B cell (primary cell): Measurements from ENCODE around the gene GBX1. TPM values are rescaled to one million over a fixed set of nuclear protein-coding genes. Genes with fewer than 3 reads are reported as not detected.

ENCODE experiments used
- ATAC-seq: fragments of 200-7000 bp; cut with Tn5 transposase; one replicate; pipeline ENCODE4 v1.10.0; 2021; ENCODE audit warnings: low read depth, mild to moderate bottlenecking, moderate number of reproducible peaks, moderate library complexity
- CTCF ChIA-PET: fragments of 350-600 bp; sonication (Branson Sonifier 250); formaldehyde crosslinking; loops from one replicate; lab custom pipeline; 2021; ENCODE audit warnings: antibody characterized with exemption, inconsistent platforms; lab: Charles Lee
- POLR2A ChIA-PET: fragments of 350-600 bp; sonication (Branson Sonifier 250); formaldehyde crosslinking; loops from one replicate; lab custom pipeline; 2021; ENCODE audit warnings: antibody characterized with exemption; lab: Charles Lee
- DNase-seq: peaks from one replicate; pipeline ENCODE4 v3.0.0; 2013
- H2AFZ ChIP-seq: 2 replicates; pipeline ENCODE4 v1.6.1; 2012; ENCODE audit warnings: mild to moderate bottlenecking, low read depth, low read length; ENCODE audit not compliant: insufficient read depth, poor library complexity, severe bottlenecking
- H3K27ac ChIP-seq, 2 donors: 1 replicate in 1 of 2; 2 replicates in 1 of 2; pipeline ENCODE4 v1.5.1; 2012 to 2013; ENCODE audit warnings: low read length in 2 of 2, mild to moderate bottlenecking in 2 of 2, moderate library complexity in 1 of 2
- H3K27me3 ChIP-seq, 4 experiments: fragments of 200-600 bp in 1 of 4; sonication (generic) in 1 of 4; replicated peaks in 1 of 4; 1 replicate in 2 of 4; 2 replicates in 2 of 4; pipeline versions ENCODE4 v1.6.1 to v1.7.0; 2013 to 2016; ENCODE audit warnings: low read length in 3 of 4, mild to moderate bottlenecking in 2 of 4, mixed read lengths in 1 of 4, moderate library complexity in 1 of 4; ENCODE audit not compliant: insufficient read depth in 4 of 4, control insufficient read depth in 3 of 4; ENCODE audit errors: control extremely low read depth in 1 of 4
- H3K36me3 ChIP-seq, 2 experiments: replicated peaks in 1 of 2; 1 replicate in 1 of 2; 2 replicates in 1 of 2; pipeline versions ENCODE4 v1.6.1 to v1.7.1; 2013; ENCODE audit warnings: low read length in 1 of 2; ENCODE audit not compliant: insufficient read depth in 2 of 2, control insufficient read depth in 1 of 2; ENCODE audit errors: control extremely low read depth in 1 of 2, extremely low read depth in 1 of 2
- H3K4me1 ChIP-seq, 2 donors: fragments of 200-600 bp in 1 of 2; sonication (generic) in 1 of 2; 1 replicate in 1 of 2; 2 replicates in 1 of 2; pipeline versions ENCODE4 v1.5.1 to v1.6.1; 2013 to 2017; ENCODE audit warnings: low read length in 2 of 2; ENCODE audit not compliant: control insufficient read depth in 2 of 2, insufficient read depth in 2 of 2
- H3K4me2 ChIP-seq: replicated peaks from 2 replicates; pipeline ENCODE3; 2012; ENCODE audit warnings: mild to moderate bottlenecking, low read depth, low read length; ENCODE audit not compliant: poor library complexity, severe bottlenecking
- H3K4me3 ChIP-seq, 5 experiments: fragments of 200-600 bp in 1 of 5; sonication (generic) in 1 of 5; 1 replicate in 3 of 5; 2 replicates in 2 of 5; pipeline versions ENCODE4 v1.5.1 to v1.7.0; 2011 to 2016; ENCODE audit warnings: low read length in 4 of 5, mild to moderate bottlenecking in 4 of 5, low read depth in 2 of 5, control low read depth in 1 of 5, moderate library complexity in 1 of 5; ENCODE audit not compliant: insufficient read depth in 1 of 5; ENCODE audit errors: control extremely low read depth in 1 of 5, extremely low read depth in 1 of 5
- H3K79me2 ChIP-seq: fragments of 200-600 bp; sonication (generic); one replicate; pipeline ENCODE4 v1.6.0; 2016; ENCODE audit warnings: low read length; ENCODE audit not compliant: control insufficient read depth, insufficient read depth
- H3K9ac ChIP-seq: fragments of 200-600 bp; sonication (generic); 2 replicates; pipeline ENCODE4 v1.6.1; 2017; ENCODE audit warnings: mild to moderate bottlenecking, low read length, moderate library complexity
- H3K9me3 ChIP-seq, 3 donors: one replicate each; pipeline versions ENCODE4 v1.6.1 to v1.7.1; 2013; ENCODE audit warnings: low read length in 2 of 3; ENCODE audit not compliant: control insufficient read depth in 2 of 3, insufficient read depth in 1 of 3; ENCODE audit errors: control extremely low read depth in 1 of 3
- H4K20me1 ChIP-seq: 2 replicates; pipeline ENCODE4 v1.6.0; 2012; ENCODE audit warnings: mild to moderate bottlenecking, low read length; ENCODE audit not compliant: insufficient read depth, control insufficient read depth, poor library complexity, severe bottlenecking
- H3K27ac Mint-ChIP-seq: one replicate; pipeline ENCODE4 v1.8.0; 2021; ENCODE audit warnings: mixed read lengths
- H3K27me3 Mint-ChIP-seq: one replicate; pipeline ENCODE4 v1.8.0; 2021; ENCODE audit warnings: mixed read lengths
- H3K4me1 Mint-ChIP-seq: one replicate; pipeline ENCODE4 v1.8.0; 2021; ENCODE audit warnings: mixed read lengths
- H3K4me3 Mint-ChIP-seq: one replicate; pipeline ENCODE4 v1.8.0; 2021; ENCODE audit warnings: mixed read lengths
- H3K9me3 Mint-ChIP-seq: one replicate; pipeline ENCODE4 v1.8.0; 2022; ENCODE audit warnings: mixed read lengths; ENCODE audit not compliant: insufficient read depth
- CTCF ChIP-seq: fragments of 200-600 bp; IDR thresholded peaks from one replicate; pipeline ENCODE4 v1.8.0; 2022; ENCODE audit warnings: antibody characterized with exemption, mild to moderate bottlenecking
- EZH2 ChIP-seq: IDR thresholded peaks from 2 replicates; pipeline ENCODE4 v1.6.1; 2012; ENCODE audit warnings: borderline replicate concordance, low read depth, mild to moderate bottlenecking, moderate library complexity, low read length; ENCODE audit not compliant: insufficient read depth, poor library complexity, severe bottlenecking
- WGBS: methylation state at CpG from one replicate; pipeline ENCODE4 v1.1.5; 2013; ENCODE audit warnings: missing lambda C conversion rate; ENCODE audit not compliant: insufficient coverage; 5-methylcytosine and 5-hydroxymethylcytosine counted together
- intact Hi-C: fragments of 100-400 bp; cut with micrococcal nuclease; formaldehyde crosslinking; loops from one replicate; pipeline ENCODE4 v1.10.0; 2022
- polyA plus RNA-seq: library from polyadenylated mRNA; depleted of rRNA; stranded (reverse); fragments of >200 nt; gene quantifications from 2 replicates; pipeline ENCODE4 v1.2.3, GENCODE V29; 2012
- total RNA-seq, 2 donors: library from RNA; stranded (reverse); fragments of 120-200 nt in 1 of 2; gene quantifications; 1 replicate in 1 of 2; 2 replicates in 1 of 2; pipeline versions ENCODE4 v1.2.3 to v1.2.4, GENCODE V29; 2013 to 2022

The GBX1 gene
- total and polyA plus RNA-seq, 2 donors (not counting 1 experiment from before 2014, with no cell fraction given), result not detected

- Mint-ChIP-seq H3K27ac (no peak overlapping the region), H3K4me1 (peaks cover 6% of the 10 kb centered on the region), H3K27me3 (peaks cover 48% of the 10 kb centered on the region), H3K4me3 (no peak overlapping the region), H3K9me3 (no peaks in the 10 kb centered on the region)
- H3K79me2 ChIP-seq, result no peaks in the 10 kb centered on the region
- ATAC-seq (peak; percentile 32), DNase-seq (peak; percentile 60)
- H4K20me1 ChIP-seq, result no peaks in the 10 kb centered on the region
- intact Hi-C loops, result no loop called here
- no peak for TF ChIP-seq CTCF
- TF ChIP-seq EZH2, result no peak
- H3K4me3 ChIP-seq, result no peak overlapping the region
- ChIA-PET POLR2A (no interaction called here), CTCF (interaction anchor here (0.9 to 1.3 kb wide), 2 partner anchors 8 to 127 kb away, joined by 3 read pairs; no protein-coding TSS in a partner anchor)
- H3K27me3 ChIP-seq, result peaks cover 0 to 34% (median 12%) of the 10 kb centered on the region in 4 experiments
- WGBS, result 67% methylated on average over 76 of the region's 77 CpGs
- peaks cover 0 to 27% (median 0%) of the 10 kb centered on the region in 3 donors for H3K9me3 ChIP-seq
- H3K36me3 ChIP-seq, result no peaks in the 10 kb centered on the region
- H2AFZ ChIP-seq, result no peak overlapping the region
- H3K9ac ChIP-seq, result no peak overlapping the region
- H3K27ac ChIP-seq, result no peak overlapping the region
- no peaks in the 10 kb centered on the region for H3K4me1 ChIP-seq
- H3K4me2 ChIP-seq, result no peak overlapping the region
Observed at GRCh38 chr7:151174246-151175046, 7.0 kb upstream of the GBX1 start.
